Loucy (cell line): ENCODE data around the gene GON7.

Experiments used
- H2AFZ ChIP-seq: fragments of 200-600 bp; sonication (generic); 2 replicates; pipeline ENCODE4 v1.6.0; 2016; ENCODE audit warnings: antibody characterized with exemption, mild to moderate bottlenecking, low read length, moderate library complexity
- H3F3A ChIP-seq: fragments of 200-600 bp; 2 replicates; pipeline ENCODE4 v1.6.0; 2016; ENCODE audit warnings: antibody characterized with exemption, low read depth, mild to moderate bottlenecking
- H3K27me3 ChIP-seq: fragments of 200-600 bp; sonication (generic); 2 replicates; pipeline ENCODE4 v1.6.1; 2014; ENCODE audit warnings: low read length, mild to moderate bottlenecking; ENCODE audit not compliant: insufficient read depth, poor library complexity, severe bottlenecking
- H3K36me3 ChIP-seq: fragments of 200-600 bp; sonication (generic); 2 replicates; pipeline ENCODE4 v1.6.1; 2016; ENCODE audit warnings: low read length; ENCODE audit not compliant: insufficient read depth
- H3K4me1 ChIP-seq: fragments of 200-600 bp; sonication (generic); 2 replicates; pipeline ENCODE4 v1.5.1; 2014; ENCODE audit warnings: low read length, mild to moderate bottlenecking; ENCODE audit not compliant: insufficient read depth, poor library complexity, severe bottlenecking
- H3K4me2 ChIP-seq: fragments of 200-600 bp; sonication (generic); 2 replicates; pipeline ENCODE4 v1.6.0; 2014; ENCODE audit warnings: antibody characterized with exemption, low read length, low read depth, mild to moderate bottlenecking; ENCODE audit not compliant: poor library complexity, severe bottlenecking
- H3K4me3 ChIP-seq: fragments of 200-600 bp; sonication (generic); 2 replicates; pipeline ENCODE4 v1.5.1; 2014; ENCODE audit warnings: low read length, mild to moderate bottlenecking, mixed read lengths; ENCODE audit not compliant: poor library complexity, severe bottlenecking
- H3K79me2 ChIP-seq: fragments of 200-600 bp; sonication (generic); 2 replicates; pipeline ENCODE4 v1.6.1; 2014; ENCODE audit warnings: low read length; ENCODE audit not compliant: insufficient read depth
- H3K9ac ChIP-seq: fragments of 200-600 bp; sonication (generic); 2 replicates; pipeline ENCODE4 v1.6.0; 2014; ENCODE audit warnings: mild to moderate bottlenecking, low read depth, low read length, moderate library complexity; ENCODE audit not compliant: poor library complexity, severe bottlenecking
- H3K9me2 ChIP-seq: fragments of 200-600 bp; sonication (generic); replicated peaks from 2 replicates; pipeline ENCODE4 v1.6.1; 2016; ENCODE audit warnings: low read depth, low read length, mixed read lengths
- H3K9me3 ChIP-seq: fragments of 200-600 bp; sonication (generic); 2 replicates; pipeline ENCODE4 v1.6.1; 2014; ENCODE audit warnings: mild to moderate bottlenecking, antibody characterized with exemption, low read length, low read depth; ENCODE audit not compliant: insufficient read depth
- H4K20me1 ChIP-seq: fragments of 200-600 bp; sonication (generic); 2 replicates; pipeline ENCODE4 v1.6.0; 2014; ENCODE audit warnings: antibody characterized with exemption, low read length, mild to moderate bottlenecking; ENCODE audit not compliant: insufficient read depth, poor library complexity, severe bottlenecking
- EZH2phosphoT487 ChIP-seq: fragments of 200-600 bp; IDR thresholded peaks from 2 replicates; pipeline ENCODE4 v1.6.1; 2018; ENCODE audit warnings: antibody characterized with exemption, mild to moderate bottlenecking, moderate library complexity, borderline replicate concordance
- TF ChIP-seq, protein P1 (sequence below): fragments of 200-600 bp; sonication (generic); conservative IDR thresholded peaks from 2 replicates; pipeline ENCODE4 v1.5.1; 2014; ENCODE audit warnings: mild to moderate bottlenecking, antibody characterized with exemption, low read length

The GON7 gene

GRCh38 chr14:93156693-93157369 lies 50.0 kb downstream of the GON7 start:
- H3K36me3 ChIP-seq: no peaks in the 10 kb centered on the region
- no peak overlapping the region for H3K9ac ChIP-seq
- H3K9me3 ChIP-seq: no peaks in the 10 kb centered on the region
- H3K9me2 ChIP-seq: no peaks in the 10 kb centered on the region
- no peak overlapping the region for H3K4me2 ChIP-seq
- no peaks in the 10 kb centered on the region for H3K4me1 ChIP-seq
- H4K20me1 ChIP-seq: no peaks in the 10 kb centered on the region
- H2AFZ ChIP-seq: no peak overlapping the region; the same call in 1 of the 2 replicates
- H3F3A ChIP-seq: no peaks in the 10 kb centered on the region
- TF ChIP-seq EZH2phosphoT487: no peak
- TF ChIP-seq, protein P1, sequence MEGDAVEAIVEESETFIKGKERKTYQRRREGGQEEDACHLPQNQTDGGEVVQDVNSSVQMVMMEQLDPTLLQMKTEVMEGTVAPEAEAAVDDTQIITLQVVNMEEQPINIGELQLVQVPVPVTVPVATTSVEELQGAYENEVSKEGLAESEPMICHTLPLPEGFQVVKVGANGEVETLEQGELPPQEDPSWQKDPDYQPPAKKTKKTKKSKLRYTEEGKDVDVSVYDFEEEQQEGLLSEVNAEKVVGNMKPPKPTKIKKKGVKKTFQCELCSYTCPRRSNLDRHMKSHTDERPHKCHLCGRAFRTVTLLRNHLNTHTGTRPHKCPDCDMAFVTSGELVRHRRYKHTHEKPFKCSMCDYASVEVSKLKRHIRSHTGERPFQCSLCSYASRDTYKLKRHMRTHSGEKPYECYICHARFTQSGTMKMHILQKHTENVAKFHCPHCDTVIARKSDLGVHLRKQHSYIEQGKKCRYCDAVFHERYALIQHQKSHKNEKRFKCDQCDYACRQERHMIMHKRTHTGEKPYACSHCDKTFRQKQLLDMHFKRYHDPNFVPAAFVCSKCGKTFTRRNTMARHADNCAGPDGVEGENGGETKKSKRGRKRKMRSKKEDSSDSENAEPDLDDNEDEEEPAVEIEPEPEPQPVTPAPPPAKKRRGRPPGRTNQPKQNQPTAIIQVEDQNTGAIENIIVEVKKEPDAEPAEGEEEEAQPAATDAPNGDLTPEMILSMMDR: no peak
- H3K27me3 ChIP-seq: no peaks in the 10 kb centered on the region
- no peaks in the 10 kb centered on the region for H3K79me2 ChIP-seq
- H3K4me3 ChIP-seq: no peak overlapping the region

- H3K36me3 ChIP-seq: no peaks in the 10 kb centered on the region
- no peak for TF ChIP-seq EZH2phosphoT487
- TF ChIP-seq, protein P1: no peak
Observed at GRCh38 chr14:93155667-93156066, 51.2 kb downstream of the GON7 start.

GRCh38 chr14:93153121-93153520 lies 53.7 kb downstream of the GON7 start:
- Histone ChIP-seq H3K9me3 (no peaks in the 10 kb centered on the region), H3K9me2 (no peaks in the 10 kb centered on the region), H3K36me3 (no peaks in the 10 kb centered on the region), H3K4me3 (no peak overlapping the region), H3K9ac (no peak overlapping the region), H2AFZ (no peak overlapping the region), H3F3A (no peaks in the 10 kb centered on the region), H3K4me2 (no peak overlapping the region), H3K79me2 (no peaks in the 10 kb centered on the region), H3K4me1 (no peaks in the 10 kb centered on the region), H3K27me3 (no peaks in the 10 kb centered on the region), H4K20me1 (no peaks in the 10 kb centered on the region)
- TF ChIP-seq, protein P1: no peak
- no peak for TF ChIP-seq EZH2phosphoT487

More at GRCh38 chr14:93155667-93156066, 51.2 kb downstream of the GON7 start:
- no peaks in the 10 kb centered on the region for H3K27me3 ChIP-seq
- H3K9me2 ChIP-seq: no peaks in the 10 kb centered on the region
- no peak overlapping the region for H3K9ac ChIP-seq
- H3K9me3 ChIP-seq: no peaks in the 10 kb centered on the region
- no peak overlapping the region for H3K4me2 ChIP-seq
- H2AFZ ChIP-seq: no peak overlapping the region
- no peaks in the 10 kb centered on the region for H3K79me2 ChIP-seq
- no peaks in the 10 kb centered on the region for H3K4me1 ChIP-seq
- H3F3A ChIP-seq: no peaks in the 10 kb centered on the region
- no peaks in the 10 kb centered on the region for H4K20me1 ChIP-seq
- H3K4me3 ChIP-seq: no peak overlapping the region
